ENCODE measurements around the gene FAAP24. TPM values are rescaled to one million over a fixed set of nuclear protein-coding genes. Genes with fewer than 3 reads are reported as not detected.
"Not testable (repeated sequence)": the region's sequence is repeated elsewhere in the genome, so short reads cannot be mapped to it uniquely, and the experiment has no call there.

Gene FAAP24, protein sequence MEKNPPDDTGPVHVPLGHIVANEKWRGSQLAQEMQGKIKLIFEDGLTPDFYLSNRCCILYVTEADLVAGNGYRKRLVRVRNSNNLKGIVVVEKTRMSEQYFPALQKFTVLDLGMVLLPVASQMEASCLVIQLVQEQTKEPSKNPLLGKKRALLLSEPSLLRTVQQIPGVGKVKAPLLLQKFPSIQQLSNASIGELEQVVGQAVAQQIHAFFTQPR
- 10.4 and 12.7 TPM in 2 replicates for total RNA-seq (2014; rRNA removed; shearing (Covaris generic))

DNA sequence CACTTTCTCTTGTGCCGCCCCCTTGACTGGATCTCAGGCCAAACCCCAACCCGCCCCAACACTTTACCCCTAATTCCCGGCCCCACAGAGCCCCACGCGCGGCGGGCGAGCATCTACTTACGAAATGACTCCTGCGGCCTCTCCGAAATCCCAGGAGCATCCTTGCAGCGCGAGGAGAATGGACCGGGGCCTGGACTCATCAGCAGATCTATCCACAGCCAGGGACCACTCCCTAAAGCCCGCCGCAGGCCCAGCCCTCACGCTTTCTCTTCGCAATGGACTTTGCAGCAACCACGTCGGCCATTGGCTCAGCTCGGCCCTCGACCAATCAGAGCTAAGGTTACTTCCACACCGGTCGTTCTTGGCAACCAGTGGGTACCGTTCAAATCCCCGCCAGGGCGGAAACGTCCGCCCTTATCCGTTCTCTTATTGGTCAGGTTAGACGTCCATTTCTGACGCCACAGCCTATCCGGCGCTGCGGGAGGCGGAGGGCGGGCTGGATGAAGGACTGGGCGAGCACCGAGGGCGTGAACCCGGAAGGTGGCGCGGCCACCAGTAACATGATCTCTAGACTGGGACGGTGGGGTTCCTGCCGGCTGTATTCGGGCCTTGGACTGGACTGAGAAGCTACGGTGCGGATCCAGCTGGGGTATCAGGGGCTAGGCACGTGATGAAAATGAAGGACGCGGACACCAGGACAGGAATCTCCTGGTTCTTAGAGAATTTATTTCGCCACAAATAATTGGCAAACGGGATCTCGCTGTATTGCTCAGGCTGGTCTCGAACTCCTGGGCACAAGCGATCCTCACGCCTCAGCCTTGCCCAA is at the start of gene FAAP24, which contains the start of gene CEP89:
FAAP24 (plus strand) TSS at position 528 of the 826 bp plus-strand sequence. CDS start 955 bp downstream, outside the sequence.
CEP89 (minus strand) TSS at position 244 of the 826 bp plus-strand sequence; CDS start at position 160, 84 bp downstream.
- peak; percentile 99 for DNase-seq (ENCODE audit: low spot score)

DNA sequence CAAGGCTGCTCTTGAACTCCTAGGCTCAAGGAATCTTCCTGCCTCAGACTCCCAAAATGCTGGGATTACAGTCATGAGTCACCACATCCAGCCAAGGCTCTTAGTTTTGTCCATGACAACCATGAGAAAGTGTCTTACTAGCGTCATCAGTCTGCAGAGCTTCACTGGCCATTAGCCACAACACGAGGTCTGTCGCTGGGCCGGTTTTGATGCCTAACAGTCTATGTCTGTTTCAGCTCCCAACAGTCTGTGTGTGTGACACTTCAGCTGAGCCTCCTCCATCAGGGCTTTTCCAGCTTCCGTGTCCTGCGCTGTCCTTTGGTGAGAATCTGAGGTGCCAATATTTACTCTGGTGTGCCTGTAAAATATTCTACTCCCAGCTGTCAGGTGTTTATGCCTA is 47.8 kb upstream of the FAAP24 start:
- DNase-seq (ENCODE audit: low spot score), result peak; percentile 12

DNA sequence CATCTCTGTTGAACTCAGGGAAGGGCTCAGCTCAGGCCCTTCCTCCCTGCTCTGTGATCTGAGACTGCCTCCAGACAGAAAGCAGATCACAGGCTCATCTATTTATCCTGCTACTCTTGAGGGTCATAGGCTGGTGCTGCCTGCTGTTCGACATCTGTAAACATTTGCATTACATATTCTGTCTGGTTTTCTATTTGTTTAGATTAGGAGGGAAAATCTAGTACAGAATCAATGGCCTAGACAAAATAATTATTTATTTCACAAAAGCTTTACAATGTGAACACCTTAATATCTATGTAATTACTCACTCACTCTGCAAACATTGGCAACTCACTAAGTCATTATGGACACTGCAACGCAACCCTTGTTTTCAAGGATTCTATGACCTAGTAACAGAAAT is 43.2 kb upstream of the FAAP24 start:
- DNase-seq (ENCODE audit: low spot score), result no peak

DNA sequence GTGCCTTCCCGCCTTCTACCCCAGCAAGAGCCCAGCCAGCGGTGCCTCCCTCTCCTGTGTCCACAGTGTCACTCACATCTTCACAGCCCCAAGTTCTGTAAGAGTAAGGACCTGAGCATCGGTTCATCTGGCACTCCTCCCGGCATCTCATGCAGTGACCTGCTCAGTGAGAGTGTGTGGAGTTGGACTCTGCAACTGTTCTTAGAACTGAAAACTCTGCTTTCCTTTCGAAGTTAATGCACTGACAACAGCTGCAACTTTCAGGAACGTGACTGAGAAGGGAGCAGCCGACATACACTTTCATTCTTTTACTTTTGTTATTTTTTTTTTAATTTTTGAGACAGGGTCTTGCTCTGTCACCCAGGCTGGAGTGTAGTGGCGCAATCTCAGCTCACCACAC is 41.5 kb upstream of the FAAP24 start:
- no peak for DNase-seq (ENCODE audit: low spot score)

DNA sequence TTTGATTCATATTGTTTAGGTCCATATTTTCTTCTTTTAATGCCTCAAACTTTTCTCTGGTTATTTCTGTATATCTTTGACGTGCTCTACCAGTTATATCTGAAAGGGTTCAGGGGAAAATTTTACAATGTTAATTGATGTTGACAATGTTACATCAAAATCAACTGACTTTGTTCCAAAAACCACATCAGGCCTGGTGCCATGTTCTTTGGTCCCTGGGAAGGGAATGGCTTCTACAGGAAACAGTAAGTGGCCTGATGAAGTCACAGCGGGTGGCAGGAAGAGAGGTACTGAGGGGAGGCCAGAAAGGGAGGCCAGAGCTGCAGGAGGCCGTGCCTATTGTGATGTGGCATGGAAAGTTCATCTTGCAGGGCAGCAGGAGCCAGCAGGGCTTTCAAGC is 38.5 kb upstream of the FAAP24 start:
- no peak for DNase-seq (ENCODE audit: low spot score)

DNA sequence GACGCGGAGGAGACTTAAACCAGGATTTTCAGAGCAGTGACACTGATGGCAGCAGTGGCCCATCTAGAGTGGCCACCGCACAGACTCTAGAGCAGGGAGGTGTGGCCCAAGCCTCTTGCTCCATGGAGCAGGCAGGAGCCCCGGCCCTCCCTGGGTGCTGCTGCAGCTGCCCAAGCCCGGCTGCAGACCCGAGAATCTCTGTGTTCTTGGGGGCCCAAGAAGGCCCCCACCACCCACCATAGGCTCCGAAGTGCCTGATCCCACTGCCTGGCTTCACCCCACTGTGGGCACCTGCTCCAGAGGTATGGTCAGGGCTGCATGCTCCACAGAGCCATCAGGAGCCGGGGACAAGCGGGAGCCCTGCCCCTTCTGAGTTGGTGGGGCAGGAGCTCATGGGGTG is 36.4 kb upstream of the FAAP24 start:
- DNase-seq (ENCODE audit: low spot score), result no peak

DNA sequence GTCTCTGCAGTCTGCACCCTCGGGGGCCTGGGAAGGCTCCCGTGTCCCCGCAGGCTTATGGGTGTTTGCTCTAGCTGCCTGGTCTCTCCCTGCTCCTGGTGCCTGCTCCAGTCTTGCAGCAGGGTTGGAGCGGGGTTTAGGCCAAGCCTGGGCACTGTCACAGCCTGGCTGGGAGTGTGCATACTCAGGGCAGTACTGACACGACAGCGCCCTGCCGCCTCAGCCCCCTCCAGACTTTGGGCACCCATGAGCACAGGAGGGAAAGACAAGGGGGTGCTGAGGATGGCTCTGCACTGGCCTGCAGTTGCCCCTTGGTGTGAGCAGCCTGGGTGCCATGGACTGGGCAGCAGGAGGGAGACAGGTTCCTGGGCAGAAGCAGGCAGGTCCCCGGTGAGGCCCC is 36.0 kb upstream of the FAAP24 start:
- no peak for DNase-seq (ENCODE audit: low spot score)

DNA sequence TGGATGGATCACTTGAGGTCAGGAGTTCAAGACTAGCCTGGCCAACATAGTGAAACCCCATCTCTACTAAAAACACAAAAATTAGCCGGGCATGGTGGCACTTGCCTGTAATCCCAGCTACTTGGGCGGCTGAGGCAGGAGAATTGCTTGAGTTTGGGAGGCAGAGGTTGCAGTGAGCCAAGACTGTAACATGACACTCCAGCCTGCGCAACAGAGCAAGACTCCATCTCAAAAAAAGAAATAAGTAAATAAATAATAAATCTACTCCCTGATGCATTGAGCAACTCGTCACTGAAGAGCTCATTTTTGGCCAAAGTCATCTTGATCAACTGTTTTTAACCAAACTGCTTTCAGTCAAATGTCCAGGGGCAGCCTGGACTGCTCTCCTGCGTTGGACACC is 30.8 kb upstream of the FAAP24 start:
- DNase-seq (ENCODE audit: low spot score), result not testable (repeated sequence)

DNA sequence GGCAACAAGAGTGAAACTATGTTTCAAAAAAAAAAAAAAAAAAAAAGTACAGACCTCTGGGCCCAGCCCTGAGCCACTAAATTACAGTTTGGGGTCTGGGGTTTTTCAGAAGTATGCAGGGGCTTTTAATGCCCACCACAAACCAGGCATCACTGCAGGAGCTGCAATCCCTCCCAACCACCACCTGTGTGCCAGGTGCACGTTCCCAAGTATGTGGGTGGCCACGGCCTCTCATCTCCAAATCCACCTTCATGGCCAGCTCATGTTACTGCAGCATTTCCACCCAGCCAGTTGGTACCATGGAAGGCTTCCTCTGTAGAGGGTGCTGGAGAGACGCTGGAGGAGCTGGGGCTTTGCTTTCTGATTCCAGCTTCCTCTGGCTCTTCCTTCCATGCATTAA is 26.8 kb upstream of the FAAP24 start:
- DNase-seq (ENCODE audit: low spot score), result no peak

DNA sequence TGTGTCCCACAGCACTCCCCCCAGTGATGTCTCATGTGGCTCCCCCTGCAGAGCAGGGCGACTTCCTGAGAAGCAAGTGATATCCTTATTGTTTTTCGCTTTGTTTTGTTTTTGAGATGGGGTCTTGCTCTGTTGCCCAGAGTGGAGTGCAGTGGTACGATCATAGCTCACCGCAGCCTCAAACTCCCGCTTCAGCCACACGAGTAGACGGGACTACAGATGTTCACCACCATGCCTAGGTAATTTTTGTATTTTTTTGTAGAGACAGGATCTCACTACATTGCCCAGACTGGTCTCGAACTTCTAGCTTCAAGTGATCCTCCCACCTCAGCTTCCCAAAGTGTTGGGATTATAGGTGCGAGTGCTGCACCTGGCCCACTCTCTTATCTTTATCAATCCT is 5.3 kb upstream of the FAAP24 start:
- DNase-seq (ENCODE audit: low spot score), result no peak

DNA sequence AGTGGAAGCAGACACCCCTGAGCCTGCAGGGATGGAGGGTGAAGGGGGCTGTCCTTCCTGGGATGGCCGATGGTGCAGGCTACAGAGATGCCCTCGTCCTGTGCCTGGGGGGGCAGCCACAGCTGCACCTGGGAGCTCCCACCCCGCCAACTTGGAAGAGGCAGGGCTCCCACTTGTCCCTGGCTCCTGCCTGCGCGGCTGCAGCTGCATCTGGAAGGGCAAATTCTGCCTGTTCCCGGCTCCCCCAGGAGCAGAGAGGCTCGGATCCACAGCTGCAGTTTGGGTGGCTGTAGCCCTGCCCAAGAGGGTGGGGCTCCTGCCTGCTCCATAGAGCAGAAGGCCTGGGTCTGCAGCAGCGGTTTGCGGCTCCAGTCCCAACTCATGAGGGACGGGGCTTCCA is 2.5 kb upstream of the FAAP24 start:
- DNase-seq (ENCODE audit: low spot score), result no peak

DNA sequence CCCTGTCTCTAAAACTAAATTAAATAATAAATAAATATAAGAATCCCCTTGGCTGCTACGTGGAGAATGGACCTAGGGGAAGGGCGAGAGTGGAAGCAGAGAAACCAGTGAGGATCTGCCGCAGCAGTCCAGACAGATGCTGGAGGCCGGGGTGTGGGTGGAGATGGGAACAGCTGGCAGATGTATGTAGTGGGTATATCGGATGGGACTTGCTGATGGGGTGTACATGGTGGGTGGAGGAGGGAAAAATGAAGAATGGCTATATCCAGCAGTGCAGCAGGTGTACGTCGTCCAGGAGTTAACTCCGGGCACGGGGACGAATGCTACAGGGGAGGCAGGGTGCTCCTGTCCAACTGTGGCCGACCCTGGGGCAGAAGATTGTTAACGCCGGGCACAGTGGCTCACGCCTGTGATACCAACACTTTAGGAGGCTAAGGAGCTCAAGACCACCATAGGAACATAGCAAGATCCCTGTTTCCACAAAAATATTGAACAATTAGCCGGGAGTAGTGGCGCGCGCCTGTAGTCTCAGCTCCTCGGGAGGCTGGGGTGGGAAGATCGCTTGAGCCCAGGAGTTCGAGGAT is 938 bp upstream of the FAAP24 start:
- peak; percentile 4 for DNase-seq (ENCODE audit: low spot score)

DNA sequence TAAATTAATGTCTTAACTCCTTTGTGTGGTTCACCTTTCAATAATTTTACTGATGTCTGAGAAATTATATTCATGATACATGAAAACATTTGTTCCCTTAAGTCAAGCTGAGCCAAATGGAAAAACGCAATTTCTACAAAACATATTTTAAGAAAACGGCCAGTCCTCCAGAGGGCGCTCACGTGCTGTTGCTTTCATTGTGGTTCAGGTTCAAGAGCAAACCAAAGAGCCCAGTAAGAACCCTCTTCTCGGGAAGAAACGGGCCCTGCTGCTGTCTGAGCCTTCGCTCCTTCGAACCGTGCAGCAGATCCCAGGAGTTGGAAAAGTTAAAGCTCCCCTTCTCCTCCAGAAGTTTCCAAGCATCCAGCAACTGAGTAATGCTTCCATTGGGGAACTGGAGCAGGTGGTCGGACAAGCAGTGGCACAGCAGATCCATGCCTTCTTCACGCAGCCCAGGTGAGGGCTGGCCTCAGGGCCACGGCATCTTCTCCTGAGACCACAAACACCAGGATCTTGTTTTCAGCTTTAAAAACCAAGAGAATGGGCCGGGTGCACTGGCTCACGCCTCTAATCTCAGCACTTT is 4.3 kb downstream of the FAAP24 start:
- peak; percentile 60 for DNase-seq (ENCODE audit: low spot score)

DNA sequence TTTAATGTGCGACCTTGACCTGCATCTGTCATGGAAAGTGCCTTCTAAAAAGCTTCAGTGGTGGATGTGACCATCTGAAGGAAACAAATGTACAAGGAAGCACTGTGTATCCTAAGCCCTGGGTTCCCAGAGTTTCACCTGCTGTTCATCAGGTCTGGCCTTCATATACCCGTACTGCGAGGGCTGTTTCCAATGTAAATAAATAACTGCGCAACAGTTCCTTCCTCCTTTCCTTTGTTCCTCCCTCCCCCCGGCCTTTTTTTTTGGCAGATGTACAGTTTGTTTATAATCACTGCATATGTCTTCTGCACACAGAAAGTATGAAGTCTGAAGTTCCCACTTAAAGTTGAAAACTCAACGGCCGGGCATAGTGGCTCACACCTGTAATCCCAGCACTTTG is 5.2 kb downstream of the FAAP24 start:
- DNase-seq (ENCODE audit: low spot score), result no peak

DNA sequence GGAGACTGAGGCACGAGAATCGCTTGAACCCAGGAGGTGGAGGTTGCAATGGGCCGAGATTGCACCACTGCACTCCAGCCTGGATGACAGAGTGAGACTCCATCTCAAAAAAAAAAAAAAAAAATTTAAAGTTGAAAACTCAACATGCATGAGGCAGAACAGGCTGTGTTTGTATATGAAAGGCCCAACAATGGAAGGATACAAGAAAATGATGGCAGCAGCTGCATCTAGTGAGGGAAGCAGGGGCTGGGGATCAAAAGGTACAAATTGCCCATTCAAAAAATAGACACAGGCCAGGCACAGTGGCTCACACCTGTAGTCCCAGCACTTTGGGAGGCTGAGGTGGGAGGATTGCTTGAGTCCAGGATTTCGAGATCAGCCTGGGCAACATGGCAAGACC is 5.8 kb downstream of the FAAP24 start:
- not testable (repeated sequence) for DNase-seq (ENCODE audit: low spot score)

DNA sequence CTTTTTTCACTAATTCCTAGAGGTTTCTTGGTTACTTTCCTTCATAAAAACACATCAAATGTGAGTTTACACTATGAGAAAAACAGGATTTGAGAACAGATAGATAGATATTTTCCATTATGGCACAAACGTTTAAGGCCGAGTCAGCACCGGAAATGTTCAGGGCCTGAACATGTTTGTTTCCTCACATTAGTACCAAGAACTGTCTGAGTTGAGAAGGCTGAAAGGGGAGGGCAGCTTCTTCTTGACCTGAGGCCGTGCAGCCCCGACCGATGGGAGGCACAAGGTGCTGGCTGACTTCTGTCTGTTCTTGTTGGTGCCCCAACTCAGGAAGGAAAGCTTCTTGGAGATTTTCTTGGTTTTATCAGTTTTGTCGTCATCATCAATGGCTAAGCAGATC is 7.8 kb downstream of the FAAP24 start:
- not testable (repeated sequence) for DNase-seq (ENCODE audit: low spot score)

DNA sequence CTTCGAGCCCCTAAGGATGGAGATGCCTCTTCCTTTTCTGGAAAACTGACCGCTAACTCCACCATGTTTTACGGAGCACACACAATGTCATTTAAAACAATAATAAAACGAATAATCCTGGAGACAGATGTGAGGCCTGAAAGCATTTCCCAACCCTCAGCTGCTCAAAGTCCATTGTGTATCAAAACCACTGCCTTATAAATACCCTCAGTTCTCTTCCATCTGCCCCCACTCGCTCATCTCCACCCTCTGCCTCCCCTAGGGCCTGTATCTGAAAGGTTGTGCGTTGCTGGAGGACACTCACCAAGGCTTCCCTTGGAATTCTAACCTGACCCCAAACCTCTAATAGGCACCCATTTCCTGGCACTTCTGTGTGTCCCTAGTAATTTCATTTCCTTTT is 10.4 kb downstream of the FAAP24 start:
- DNase-seq (ENCODE audit: low spot score), result not testable (repeated sequence)

DNA sequence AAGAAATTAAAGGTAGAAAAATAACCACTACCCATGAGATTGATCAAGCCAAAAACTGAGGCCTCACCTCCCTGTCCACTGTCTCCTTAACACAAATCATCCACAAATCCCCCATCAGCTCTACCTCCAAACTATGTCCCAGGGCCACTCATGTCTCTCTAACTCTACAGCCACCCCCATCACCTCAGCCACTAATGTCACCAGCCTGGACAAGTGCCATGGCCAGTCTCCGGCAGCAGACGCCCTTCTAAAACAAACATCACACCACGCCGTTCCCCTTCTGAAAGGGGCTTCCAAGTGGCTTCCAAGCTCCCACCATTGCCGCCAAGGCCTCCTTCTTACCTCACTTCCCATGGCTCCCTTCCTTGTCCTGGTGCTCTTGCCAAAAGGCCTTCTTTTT is 16.2 kb downstream of the FAAP24 start:
- not testable (repeated sequence) for DNase-seq (ENCODE audit: low spot score)

DNA sequence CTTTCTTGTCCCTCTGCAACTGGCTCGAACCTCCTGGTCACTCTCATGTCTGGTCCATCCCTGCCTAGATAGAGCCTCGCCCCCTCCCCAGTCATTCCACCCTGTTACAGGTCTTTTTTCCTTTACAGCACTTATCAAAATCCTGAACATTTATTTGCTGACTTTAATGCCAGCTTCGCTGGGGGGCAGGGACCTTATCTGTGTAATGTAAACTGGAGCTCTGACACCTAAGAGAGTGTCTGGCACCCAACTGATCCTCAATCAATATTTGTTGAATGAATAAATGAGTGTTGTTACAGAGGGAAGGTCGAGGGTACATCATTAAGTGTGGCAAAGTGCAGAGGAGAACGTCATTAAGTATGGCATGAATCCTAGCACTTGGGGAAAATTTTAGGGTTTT is 16.7 kb downstream of the FAAP24 start:
- DNase-seq (ENCODE audit: low spot score), result no peak

DNA sequence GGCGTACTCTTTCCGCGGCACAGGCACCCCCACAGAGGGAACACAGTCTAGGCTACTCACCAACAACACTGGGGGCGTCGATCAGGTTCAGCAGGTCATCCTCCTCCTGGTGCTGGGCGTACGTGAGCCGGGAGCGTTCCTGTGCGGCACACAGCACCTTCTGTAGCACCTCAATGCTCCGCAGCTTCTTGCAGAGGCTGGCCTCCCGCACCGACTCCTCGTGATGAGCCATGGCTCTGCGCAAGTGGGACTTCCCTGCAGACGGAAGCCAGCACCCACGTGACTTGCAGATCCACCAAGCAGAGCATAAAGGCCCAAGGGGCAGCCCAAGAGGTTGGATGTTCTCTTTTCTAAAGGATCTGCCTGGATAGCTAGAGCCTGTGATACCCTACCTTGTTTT is 23.9 kb downstream of the FAAP24 start:
- DNase-seq (ENCODE audit: low spot score), result not testable (repeated sequence)

DNA sequence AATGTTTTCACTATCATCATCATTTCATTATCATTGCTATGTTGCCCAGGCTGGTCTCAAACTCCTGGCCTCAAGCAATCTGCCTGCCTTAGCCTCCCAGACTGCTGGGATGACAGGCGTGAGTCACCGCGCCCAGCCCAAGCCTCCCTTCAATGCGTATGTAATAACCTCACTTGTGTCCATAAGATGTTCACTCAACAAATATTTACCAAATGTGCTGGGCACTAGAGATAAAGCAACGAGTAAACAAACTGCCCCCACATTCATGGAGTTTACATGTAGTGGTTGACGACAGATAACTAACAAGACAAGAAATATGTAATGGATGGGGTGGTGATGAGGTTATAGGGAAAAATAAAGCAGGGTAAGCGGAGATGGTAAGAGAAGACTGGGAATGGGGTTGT is 25.0 kb downstream of the FAAP24 start:
- not testable (repeated sequence) for DNase-seq (ENCODE audit: low spot score)

DNA sequence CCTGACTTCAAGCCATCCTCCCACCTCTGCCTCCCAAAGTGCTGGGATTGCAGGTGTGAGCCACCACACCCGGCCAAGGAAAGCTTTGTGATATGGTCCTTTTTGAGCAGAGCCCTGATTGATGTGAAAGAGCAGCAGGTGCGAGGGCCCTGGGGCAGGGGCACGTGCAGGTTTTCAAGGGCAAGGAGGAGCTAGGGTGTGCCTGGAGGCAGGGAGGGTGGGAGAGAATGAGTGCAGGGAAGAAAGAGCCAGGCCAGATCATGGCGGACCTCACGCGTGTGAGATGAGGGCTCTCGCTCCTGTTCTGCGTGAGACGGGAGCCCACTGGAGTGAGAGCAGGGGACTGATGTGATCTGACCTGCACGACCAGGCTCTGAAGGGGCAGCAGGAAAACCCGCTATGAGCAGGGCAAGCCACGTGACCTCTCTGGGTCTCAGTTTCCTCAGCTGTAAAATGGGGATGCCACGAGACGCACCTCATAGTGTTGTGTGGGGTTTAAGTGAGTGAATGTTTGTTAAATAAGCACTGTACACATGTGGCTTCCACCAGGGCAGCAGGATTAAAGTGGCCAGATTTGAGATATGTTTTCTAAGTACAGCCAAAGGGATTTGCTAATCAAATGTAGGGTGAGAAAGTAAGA is 25.8 kb downstream of the FAAP24 start:
- no peak for DNase-seq (ENCODE audit: low spot score)
